ENCODE data around the gene ZNF740. TPM values are rescaled to one million over a fixed set of nuclear protein-coding genes. Genes with fewer than 3 reads are reported as not detected.
A peak's percentile ranks its signal among the peaks of the same experiment; 100 is the strongest.

ZNF740 gene
- total RNA-seq, 2 experiments from 2014 or later: 24.4 to 24.7 TPM

GRCh38 chr12:53182903-53183302, 2.4 kb downstream of the ZNF740 start:
- H3K4me3 Mint-ChIP-seq: peak overlapping the region; percentile 90
- H3K4me3 ChIP-seq (ENCODE audit: low read length): no peak overlapping the region
- H3K4me1 ChIP-seq (ENCODE audit: insufficient read depth, low read length): peaks cover 55% of the 10 kb centered on the region
- ATAC-seq (ENCODE audit: poor library complexity): no peak
- H3K4me1 Mint-ChIP-seq (ENCODE audit: low read depth): peaks cover 66% of the 10 kb centered on the region
- intact Hi-C loops (cut with DNase I, micrococcal nuclease): loop anchor here in 1 of 2 experiments (5.0 kb wide), 1 partner anchor 39 kb away; no protein-coding TSS in a partner anchor
- peak overlapping the region; percentile 94 for H3K27ac Mint-ChIP-seq
- POLR2A ChIA-PET: interaction anchor here (1.0 to 3.6 kb wide), 7 partner anchors 16 to 177 kb away, joined by 3 to 53 read pairs (median 8); partner anchors contain the start of genes EIF4B, ITGB7, MYG1 and PFDN5
- TF ChIP-seq, protein P1, sequence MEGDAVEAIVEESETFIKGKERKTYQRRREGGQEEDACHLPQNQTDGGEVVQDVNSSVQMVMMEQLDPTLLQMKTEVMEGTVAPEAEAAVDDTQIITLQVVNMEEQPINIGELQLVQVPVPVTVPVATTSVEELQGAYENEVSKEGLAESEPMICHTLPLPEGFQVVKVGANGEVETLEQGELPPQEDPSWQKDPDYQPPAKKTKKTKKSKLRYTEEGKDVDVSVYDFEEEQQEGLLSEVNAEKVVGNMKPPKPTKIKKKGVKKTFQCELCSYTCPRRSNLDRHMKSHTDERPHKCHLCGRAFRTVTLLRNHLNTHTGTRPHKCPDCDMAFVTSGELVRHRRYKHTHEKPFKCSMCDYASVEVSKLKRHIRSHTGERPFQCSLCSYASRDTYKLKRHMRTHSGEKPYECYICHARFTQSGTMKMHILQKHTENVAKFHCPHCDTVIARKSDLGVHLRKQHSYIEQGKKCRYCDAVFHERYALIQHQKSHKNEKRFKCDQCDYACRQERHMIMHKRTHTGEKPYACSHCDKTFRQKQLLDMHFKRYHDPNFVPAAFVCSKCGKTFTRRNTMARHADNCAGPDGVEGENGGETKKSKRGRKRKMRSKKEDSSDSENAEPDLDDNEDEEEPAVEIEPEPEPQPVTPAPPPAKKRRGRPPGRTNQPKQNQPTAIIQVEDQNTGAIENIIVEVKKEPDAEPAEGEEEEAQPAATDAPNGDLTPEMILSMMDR (IDR thresholded peaks at IDR 0.05): no peak
- no peaks in the 10 kb centered on the region for H3K27me3 ChIP-seq (ENCODE audit: control insufficient read depth in 1 of 2, insufficient read depth in 2 of 2, low read length in 2 of 2)
- DNase-seq: peak in 1 of 14 experiments; percentile 1
- H3K36me3 ChIP-seq (ENCODE audit: insufficient read depth, low read length): peaks cover 62% of the 10 kb centered on the region
- H3K27me3 Mint-ChIP-seq: no peaks in the 10 kb centered on the region
- H3K9me3 ChIP-seq (ENCODE audit: control insufficient read depth in 1 of 2, insufficient read depth in 1 of 2, low read length in 2 of 2): no peaks in the 10 kb centered on the region
- no peaks in the 10 kb centered on the region for H3K9me3 Mint-ChIP-seq
- peaks cover 78% of the 10 kb centered on the region for H3K36me3 Mint-ChIP-seq (ENCODE audit: low read depth)
- no peak overlapping the region for H3K27ac ChIP-seq (ENCODE audit: low read depth in 1 of 2, low read length in 2 of 2)
- CTCF ChIA-PET: no interaction called here

DNA sequence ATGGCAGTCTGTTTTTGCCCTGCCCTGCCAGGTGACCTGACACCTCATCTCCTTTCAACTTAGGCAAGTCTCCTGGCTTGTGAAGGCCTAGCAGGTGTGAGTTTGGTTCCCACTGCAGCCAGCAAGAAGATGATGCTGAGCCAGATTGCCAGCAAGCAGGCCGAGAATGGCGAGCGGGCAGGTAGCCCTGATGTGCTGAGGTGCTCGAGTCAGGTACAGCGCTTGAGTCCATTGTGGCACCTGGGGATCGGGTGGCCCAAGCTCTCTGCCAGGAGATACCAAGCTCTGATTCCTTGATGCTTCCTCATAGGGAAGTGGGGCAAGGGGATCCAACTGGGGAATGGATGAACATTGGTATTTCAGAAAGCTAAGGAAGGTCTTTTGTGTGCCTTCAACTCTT, 4.3 kb downstream of the ZNF740 start:
- H3K4me3 Mint-ChIP-seq: peak overlapping the region; percentile 48
- peaks cover 94% of the 10 kb centered on the region for H3K36me3 Mint-ChIP-seq (ENCODE audit: low read depth)
- H3K4me1 Mint-ChIP-seq (ENCODE audit: low read depth): peaks cover 58% of the 10 kb centered on the region

DNA sequence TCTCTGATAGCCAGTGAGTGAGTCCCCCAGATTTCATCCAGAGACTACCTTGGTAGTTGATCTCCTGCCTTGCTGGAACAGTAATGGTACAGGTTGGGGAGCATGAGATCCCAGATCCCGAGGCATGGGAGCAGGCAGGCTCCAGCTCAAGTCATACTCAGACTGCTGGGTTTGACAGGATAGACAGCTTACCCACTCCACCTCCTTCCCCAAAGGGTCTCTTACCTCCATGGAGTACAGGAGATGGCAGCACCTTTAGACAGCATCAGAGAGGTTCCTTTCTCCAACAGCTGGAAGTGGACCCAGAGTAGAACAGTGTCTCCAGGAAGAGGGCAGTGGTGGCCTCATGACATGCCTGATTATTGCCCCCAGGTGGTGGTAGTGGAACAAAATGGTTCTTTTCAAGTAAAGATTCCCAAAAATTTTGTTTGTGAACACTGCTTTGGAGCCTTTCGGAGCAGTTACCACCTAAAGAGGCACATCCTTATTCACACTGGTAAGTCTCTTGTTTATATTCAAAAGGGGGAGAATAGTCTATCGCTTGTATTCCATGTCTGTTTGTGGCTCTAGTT, 5.1 kb downstream of the ZNF740 start:
- intact Hi-C loops (cut with DNase I, micrococcal nuclease): no loop called here
- no peak for ATAC-seq (ENCODE audit: poor library complexity)
- H3K27me3 Mint-ChIP-seq: no peaks in the 10 kb centered on the region
- no peak overlapping the region for H3K27ac ChIP-seq (ENCODE audit: low read depth in 1 of 2, low read length in 2 of 2)
- no peaks in the 10 kb centered on the region for H3K9me3 Mint-ChIP-seq
- no peaks in the 10 kb centered on the region for H3K9me3 ChIP-seq (ENCODE audit: control insufficient read depth in 1 of 2, insufficient read depth in 1 of 2, low read length in 2 of 2)
- POLR2A ChIA-PET: no interaction called here
- DNase-seq: peak in 1 of 14 experiments; percentile 5
- H3K36me3 ChIP-seq (ENCODE audit: insufficient read depth, low read length): peaks cover 88% of the 10 kb centered on the region
- peaks cover 51% of the 10 kb centered on the region for H3K4me1 ChIP-seq (ENCODE audit: insufficient read depth, low read length)
- peaks cover 57% of the 10 kb centered on the region for H3K4me1 Mint-ChIP-seq (ENCODE audit: low read depth)
- no peak overlapping the region for H3K4me3 Mint-ChIP-seq
- peaks cover 93% of the 10 kb centered on the region for H3K36me3 Mint-ChIP-seq (ENCODE audit: low read depth)
- TF ChIP-seq, protein P1 (IDR thresholded peaks at IDR 0.05): no peak
- peak overlapping the region; percentile 22 for H3K27ac Mint-ChIP-seq
- CTCF ChIA-PET: no interaction called here
- H3K4me3 ChIP-seq (ENCODE audit: low read length): no peak overlapping the region
- no peaks in the 10 kb centered on the region for H3K27me3 ChIP-seq (ENCODE audit: control insufficient read depth in 1 of 2, insufficient read depth in 2 of 2, low read length in 2 of 2)

More for the DNA sequence above, 4.3 kb downstream of the ZNF740 start:
- ChIA-PET POLR2A (no interaction called here), CTCF (no interaction called here)
- no peaks in the 10 kb centered on the region for H3K9me3 Mint-ChIP-seq
- TF ChIP-seq, protein P1 (IDR thresholded peaks at IDR 0.05): no peak
- peak overlapping the region in 1 of 2 donors; percentile 47 for H3K27ac ChIP-seq (ENCODE audit: low read depth in 1 of 2, low read length in 2 of 2)
- no peak for ATAC-seq (ENCODE audit: poor library complexity)
- H3K27me3 ChIP-seq (ENCODE audit: control insufficient read depth in 1 of 2, insufficient read depth in 2 of 2, low read length in 2 of 2): no peaks in the 10 kb centered on the region
- no peaks in the 10 kb centered on the region for H3K27me3 Mint-ChIP-seq
- H3K4me1 ChIP-seq (ENCODE audit: insufficient read depth, low read length): peaks cover 47% of the 10 kb centered on the region
- intact Hi-C loops (cut with DNase I, micrococcal nuclease): loop anchor here in 1 of 2 experiments (5.0 kb wide), 1 partner anchor 37 kb away; no protein-coding TSS in a partner anchor
- peaks cover 81% of the 10 kb centered on the region for H3K36me3 ChIP-seq (ENCODE audit: insufficient read depth, low read length)
- no peak overlapping the region for H3K4me3 ChIP-seq (ENCODE audit: low read length)
- H3K9me3 ChIP-seq (ENCODE audit: control insufficient read depth in 1 of 2, insufficient read depth in 1 of 2, low read length in 2 of 2): no peaks in the 10 kb centered on the region
- H3K27ac Mint-ChIP-seq: peak overlapping the region; percentile 22
- peak in 1 of 14 experiments; percentile 8 for DNase-seq
